ENCODE measurements around the gene GEMIN5.
A peak's percentile ranks its signal among the peaks of the same experiment; 100 is the strongest.
"Not testable (repeated sequence)": the region's sequence is repeated elsewhere in the genome, so short reads cannot be mapped to it uniquely, and the experiment has no call there.

Gene GEMIN5

DNA sequence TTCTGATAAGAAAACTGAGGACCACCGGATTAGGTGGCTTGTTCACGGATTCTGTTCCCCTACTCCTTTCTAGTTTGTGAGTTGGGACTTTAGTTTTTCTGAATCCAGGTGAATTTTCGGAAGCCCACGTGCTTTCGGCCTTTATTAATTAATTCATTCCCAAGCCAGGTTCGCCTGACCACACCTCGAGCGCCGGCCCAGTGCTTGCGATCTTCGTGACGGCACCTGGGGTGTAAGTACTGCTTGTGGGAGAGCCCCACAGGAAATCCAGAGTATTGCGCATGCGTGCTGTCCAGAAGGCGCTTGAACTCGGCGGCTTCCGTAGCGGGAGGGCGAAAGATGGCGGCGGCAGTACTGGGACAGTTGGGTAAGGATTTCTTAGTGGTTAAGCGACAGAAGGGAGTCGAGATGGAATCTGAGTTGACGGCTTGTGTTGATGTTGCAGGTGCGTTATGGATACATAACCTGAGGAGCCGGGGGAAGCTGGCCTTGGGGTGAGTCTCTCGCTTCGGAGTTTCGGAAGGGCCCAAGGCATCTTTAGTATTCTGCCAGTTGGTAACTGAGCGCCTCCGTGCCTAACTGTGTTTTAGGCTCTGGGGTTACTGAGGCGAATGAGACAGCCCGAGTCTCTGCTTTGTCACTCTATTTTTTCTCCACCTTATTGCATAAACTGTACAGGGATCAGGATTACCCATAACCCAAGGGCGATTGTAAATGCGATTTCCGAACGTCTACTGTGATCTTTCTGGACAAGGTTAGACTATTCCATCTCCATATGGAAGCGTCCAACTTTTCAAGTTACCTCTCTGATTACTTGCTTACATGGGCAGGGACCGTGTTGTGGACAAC, 3.0 kb upstream of the GEMIN5 start, which contains the start of gene MRPL22:
Gene MRPL22 (plus strand): TSS at position 302 of the 849 bp plus-strand sequence. CDS start 38 bp downstream, at position 340.
- FAIRE-seq (no peak), DNase-seq (ENCODE audit: low spot score) (peak; percentile 80)

DNA sequence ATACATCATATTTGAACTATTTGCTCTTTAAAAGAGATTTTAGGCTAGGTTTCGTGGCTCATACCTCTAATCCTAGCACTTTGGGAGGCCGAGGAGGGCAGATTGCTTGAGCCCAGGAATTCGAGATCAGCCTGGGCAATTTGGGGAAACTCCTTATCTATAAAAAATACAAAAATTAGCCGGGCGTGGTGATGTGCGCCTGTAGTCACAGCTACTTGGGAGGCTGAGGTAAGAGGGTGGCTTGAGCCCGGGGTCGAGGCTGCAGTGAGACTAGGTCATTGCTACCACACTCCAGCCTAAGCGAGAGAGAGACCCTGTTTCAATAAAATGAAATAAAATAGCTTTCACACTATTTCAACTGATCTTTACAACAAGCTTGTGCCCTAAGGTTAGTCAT, 2.4 kb upstream of the GEMIN5 start:
- FAIRE-seq, result no peak
- no peak for DNase-seq (ENCODE audit: low spot score)

DNA sequence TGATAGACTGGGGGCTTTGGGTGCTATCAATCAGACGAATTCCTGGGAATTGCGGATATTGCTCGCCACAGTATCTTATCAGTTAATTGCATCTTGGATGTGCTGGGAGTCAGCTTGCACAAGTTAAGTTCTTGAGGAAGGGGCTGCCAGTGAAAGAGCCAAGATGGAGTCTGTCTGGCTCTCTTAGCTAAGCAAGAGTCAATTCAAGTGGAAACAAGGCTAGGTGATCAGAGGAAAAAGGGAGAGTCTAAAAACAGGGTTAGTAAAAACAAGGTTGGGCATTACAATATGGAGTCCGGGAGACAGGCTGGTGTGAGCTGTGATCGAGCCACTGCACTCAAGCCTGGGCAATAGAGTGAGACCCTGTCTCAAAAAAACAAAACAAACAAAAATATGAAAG, 1.4 kb upstream of the GEMIN5 start:
- FAIRE-seq; DNase-seq (ENCODE audit: low spot score): not testable (repeated sequence)

DNA sequence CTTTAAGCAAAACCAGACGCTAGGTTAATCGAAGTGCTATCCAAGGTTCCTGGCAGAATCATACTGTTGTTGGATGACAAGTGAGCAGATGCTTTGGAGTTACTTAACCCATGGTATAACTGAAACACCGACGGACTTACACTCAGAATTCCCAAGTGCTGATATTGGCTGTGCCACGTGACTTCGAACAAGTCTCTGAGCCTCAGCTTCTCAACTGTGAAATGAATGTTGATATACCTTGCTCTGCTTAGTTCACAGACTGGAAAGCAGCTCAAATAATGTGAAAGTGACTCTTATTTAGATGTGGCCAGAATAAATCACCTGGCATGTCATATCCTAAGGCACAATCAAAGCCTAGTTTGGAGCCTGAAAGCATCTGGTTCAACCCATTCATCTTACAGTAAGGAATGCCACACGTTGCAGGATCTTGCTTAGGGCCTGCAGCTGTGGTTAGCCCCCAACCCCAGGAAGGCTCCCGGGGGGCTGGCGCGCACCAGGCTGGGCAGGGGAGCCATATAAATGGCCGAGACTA, 759 bp downstream of the GEMIN5 start:
- FAIRE-seq (no peak), DNase-seq (ENCODE audit: low spot score) (no peak)

DNA sequence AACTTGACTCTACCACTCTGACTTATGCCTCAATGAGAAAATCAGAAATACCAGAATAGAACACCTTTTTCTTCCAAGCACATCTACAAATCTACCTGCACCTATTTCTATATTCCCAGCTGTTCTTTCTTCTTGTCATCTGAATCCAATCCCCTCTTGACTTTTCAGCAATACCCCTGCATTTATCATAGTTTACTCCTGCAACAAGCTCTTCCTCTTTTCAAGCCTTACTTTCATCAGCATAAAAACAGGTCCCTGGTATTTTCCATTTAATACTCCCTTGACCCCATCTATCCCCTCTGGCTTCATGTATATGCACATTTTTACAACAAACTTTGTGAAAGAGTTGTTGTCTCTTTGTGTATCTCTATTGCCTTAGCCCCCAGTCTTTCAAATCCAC, 3.1 kb downstream of the GEMIN5 start:
- no peak for DNase-seq (ENCODE audit: low spot score)
- no peak for FAIRE-seq

DNA sequence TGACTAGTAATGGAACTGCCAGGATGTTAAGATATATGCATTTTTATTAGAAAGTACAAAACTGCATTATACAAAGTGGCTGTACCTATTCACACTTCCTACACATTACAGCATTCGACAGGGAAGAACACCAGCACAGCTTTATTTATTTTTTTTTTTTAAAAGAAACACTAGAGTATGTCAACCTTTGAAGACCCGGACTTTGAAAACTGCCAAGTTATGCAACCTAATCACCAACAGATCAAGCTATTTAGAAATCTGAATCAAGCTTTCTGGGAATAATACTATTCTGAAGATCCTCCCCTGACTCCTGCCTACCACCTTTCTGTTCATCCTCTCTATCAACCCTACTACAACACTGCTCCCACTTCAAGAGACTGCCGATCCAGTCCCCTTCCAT, 4.5 kb downstream of the GEMIN5 start:
- FAIRE-seq (no peak), DNase-seq (ENCODE audit: low spot score) (no peak)

DNA sequence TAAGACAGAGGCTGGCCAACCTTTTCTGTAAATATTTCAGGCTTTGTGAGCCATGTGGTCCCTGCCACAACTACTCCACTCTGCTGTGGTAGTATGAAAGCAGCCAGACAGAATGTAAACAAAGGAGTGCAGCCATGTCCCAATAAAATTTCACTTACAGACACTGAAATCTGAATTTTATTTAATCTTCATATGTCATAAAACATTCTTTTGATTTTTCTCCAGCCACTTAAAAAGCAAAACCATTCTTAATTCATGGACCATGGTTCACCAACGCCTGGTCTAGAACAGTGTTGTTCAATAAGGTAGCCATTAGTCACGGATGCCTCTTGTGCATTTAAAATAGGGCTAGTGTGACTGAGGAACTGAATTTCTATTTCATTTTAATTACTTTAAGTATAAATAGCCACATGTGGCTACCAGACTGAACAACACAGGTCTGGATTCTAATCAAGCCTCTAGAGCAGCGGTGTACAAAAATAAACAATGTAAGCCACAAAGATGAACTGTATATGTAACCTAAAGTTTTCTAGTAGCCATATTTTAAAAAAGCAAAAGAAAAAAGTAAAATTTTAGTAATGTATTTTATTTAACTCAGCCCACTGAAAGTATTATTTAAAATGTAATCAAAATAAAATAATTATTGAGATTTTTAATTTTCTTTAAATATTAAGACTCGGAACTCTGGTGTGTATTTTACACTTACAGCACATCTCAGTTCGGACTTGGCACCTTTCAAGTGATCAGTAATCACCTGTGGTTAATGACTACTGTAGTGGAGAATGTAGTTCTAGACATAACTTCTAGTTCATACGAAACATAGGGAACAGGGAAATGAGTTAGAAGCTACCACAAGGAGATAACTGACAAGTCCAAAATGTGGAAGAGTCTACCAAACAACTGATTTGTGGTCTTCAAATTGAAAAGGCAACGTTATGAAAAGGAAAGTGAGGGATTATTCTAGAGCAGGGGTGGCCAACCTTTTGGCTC, 14.3 kb downstream of the GEMIN5 start:
- FAIRE-seq (no peak), DNase-seq (ENCODE audit: low spot score) (no peak)

DNA sequence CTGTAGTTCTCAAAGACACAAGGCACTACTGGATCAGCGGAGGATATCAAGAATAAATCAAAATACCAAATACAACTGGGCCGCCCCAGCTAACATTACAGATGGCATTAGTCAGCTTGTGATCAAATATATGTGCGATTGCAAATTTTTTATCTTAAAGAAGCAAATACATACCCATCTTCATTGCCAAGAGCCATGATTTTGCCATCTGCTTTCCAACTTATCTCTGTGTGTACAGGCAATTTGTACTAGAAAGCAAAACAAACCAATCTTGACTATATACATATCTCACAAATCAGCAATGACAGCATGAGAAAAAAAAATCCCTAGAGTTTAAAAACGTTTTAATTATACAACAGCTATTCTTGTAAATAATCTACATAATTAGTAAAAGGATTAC, 20.3 kb downstream of the GEMIN5 start:
- FAIRE-seq (no peak), DNase-seq (ENCODE audit: low spot score) (no peak)

DNA sequence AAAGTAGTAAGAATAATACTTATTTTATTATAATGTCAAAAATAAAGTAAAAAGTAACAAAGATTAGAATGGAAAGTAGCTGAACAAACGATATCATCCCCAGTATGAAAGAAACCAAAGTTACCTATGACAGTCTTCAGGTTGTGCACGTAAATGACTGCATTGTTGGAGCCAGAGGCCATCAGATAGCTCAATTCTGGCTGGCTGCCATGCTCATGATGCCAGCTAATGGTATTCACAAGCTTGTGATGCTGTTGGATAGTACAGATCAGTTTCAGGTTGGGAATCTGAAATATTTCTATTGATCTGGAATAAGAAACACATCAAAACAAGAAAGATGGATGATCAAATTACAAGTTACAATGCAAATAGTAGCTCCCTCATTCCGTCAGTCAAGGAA, 21.1 kb downstream of the GEMIN5 start:
- FAIRE-seq (no peak), DNase-seq (ENCODE audit: low spot score) (no peak)

DNA sequence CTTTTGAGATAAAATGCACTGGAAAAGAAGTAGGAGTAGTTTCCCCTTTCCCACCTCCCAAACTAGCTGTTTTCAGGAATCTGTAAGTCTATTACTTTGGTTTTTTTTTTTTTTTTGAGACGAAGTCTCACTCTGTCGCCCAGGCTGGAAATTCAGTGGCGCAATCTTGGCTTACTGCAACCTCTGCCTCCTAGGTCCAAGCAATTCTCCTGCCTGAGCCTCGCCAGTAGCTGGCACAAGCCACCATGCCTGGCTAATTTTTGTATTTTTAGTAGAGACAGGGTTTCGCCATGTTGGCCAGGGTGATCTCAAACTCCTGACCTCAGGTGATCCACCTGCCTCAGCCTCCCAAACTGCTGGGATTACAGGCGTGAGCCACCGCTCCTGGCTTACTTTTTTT, 32.4 kb downstream of the GEMIN5 start:
- FAIRE-seq; DNase-seq (ENCODE audit: low spot score): not testable (repeated sequence)

DNA sequence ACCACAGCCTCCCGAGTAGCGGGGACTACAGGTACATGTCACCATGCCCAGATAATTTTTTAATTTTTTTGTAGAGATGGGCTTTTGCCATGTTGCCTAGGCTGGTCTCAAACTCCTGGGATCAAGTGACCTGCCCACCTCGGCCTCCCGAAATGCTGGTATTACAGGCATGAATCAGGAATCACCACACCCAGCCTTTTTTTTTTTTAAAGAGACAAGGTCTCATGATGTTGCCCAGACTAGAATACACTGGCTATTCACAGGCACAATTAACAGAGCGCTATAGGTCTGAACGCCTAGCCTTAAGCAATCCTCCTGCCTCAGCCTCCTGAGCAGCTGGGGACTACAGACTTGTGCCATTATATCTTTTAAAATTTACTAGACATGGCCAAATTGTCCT, 36.1 kb downstream of the GEMIN5 start:
- DNase-seq (ENCODE audit: low spot score), result no peak
- no peak for FAIRE-seq

DNA sequence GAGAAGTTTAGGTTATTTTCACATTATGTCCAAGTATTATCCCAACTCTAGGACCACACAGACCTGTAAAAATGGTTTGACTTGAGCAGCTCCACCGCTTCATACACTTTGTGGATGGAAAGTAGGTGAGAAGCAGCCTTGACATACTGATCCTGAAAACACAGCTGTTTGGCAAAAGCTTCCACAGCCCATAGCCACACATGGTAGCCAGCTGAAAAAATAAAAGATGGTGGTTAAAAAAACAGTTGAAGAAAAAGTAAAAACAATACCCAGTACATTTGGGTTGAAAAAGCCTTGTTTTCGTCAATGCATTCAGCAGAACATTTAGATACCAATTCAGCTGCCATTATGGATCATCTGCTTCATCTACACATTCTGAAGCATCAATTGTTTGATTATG, 36.7 kb downstream of the GEMIN5 start:
- DNase-seq (ENCODE audit: low spot score) (no peak), FAIRE-seq (no peak)

DNA sequence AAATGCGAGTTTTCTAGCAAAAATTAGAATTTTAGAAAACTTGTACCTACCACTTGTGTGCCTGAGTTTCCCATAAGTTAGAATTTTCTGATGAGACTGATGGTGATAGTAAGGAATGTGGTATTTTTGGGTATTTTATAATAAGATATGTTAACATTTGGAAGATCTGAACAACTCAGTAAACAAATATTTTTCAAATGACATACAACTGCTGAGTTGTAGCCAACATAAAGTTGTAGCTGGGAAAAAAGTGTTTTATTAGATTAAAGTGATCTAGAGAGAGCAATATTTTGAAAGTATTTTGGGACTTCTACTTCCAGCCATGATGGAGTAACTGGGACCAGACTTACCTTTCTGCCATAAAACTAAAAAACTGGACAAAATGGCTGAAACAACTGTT, 37.9 kb downstream of the GEMIN5 start:
- no peak for FAIRE-seq
- DNase-seq (ENCODE audit: low spot score), result no peak

DNA sequence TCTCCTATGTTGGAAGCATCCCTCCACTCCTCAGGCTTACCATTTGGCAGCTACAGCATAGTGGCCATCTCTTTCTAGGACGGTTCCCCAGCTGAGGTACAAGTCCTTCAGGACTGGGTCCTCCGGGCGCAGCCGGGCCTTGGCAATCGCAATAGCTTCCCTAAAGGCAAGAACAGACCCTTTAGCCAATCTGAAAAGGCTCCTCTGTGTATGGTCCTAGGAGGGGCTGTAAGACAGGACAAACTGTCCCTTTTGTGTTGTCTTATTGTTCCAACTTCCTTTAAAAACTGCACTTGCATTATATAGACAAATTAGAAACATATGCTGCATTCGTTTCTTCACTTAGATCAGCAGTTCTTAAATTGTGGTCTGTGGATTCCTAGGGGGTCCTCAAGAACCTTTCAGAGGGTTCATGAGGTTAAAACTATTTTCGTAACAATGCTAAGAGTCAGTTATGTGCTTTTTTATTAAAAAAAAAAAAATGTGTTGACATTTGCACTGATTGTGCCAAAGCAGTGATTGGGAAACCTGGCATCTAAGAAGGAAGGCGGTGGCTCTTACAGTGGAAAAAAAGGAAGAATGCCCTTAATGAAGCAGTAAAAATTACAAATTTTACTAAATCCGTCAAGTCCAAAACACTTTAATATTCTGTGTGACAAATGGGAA, 38.7 kb downstream of the GEMIN5 start:
- DNase-seq (ENCODE audit: low spot score) (no peak), FAIRE-seq (no peak)

DNA sequence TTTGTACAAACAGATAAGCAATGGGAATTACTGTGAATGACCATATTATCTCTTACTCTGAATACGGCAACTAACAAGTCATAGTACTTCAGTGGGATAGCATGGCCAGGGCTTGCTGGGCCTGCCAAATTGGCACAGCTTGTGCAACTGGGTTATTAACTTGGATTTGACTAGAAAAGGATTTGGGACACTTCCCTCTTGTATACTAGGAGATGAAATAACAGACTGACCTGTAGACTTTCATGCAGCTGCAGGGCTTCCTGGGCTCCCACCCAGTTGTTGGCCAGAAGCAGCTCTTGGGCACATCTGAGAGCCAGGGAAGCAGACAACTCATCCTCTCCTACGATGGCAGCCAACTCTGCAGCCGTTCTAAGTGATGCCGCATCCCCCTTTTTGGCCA, 39.8 kb downstream of the GEMIN5 start:
- FAIRE-seq (no peak), DNase-seq (ENCODE audit: low spot score) (no peak)

DNA sequence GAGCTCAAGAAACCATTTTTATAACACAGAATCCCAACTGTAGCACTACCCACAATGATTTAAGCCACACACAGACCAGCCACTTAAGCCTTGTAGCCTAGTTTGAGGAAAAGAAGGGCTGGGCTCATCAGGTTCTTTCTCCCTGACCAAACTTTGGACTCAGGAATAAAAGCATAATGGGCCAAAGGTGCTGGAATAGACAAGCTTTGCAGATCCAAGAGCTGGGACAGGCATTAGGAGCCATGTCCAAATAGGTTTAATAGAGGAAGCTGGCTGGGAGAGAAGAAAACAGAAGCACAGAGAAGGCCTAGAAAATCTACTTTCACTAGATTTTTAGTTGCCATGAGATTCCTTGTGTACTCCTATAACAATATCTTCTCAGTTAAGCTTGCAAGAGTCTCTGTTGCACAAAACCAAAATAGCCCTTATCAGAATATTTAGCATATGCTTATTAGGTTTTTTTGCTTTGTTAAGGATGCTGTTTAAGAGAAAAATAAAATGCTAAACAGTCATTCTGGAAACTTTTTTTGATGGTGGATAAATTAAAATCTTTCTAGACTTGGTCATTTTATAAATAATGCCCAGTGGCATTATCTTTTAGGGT, 41.3 kb downstream of the GEMIN5 start:
- DNase-seq (ENCODE audit: low spot score), result no peak
- no peak for FAIRE-seq

DNA sequence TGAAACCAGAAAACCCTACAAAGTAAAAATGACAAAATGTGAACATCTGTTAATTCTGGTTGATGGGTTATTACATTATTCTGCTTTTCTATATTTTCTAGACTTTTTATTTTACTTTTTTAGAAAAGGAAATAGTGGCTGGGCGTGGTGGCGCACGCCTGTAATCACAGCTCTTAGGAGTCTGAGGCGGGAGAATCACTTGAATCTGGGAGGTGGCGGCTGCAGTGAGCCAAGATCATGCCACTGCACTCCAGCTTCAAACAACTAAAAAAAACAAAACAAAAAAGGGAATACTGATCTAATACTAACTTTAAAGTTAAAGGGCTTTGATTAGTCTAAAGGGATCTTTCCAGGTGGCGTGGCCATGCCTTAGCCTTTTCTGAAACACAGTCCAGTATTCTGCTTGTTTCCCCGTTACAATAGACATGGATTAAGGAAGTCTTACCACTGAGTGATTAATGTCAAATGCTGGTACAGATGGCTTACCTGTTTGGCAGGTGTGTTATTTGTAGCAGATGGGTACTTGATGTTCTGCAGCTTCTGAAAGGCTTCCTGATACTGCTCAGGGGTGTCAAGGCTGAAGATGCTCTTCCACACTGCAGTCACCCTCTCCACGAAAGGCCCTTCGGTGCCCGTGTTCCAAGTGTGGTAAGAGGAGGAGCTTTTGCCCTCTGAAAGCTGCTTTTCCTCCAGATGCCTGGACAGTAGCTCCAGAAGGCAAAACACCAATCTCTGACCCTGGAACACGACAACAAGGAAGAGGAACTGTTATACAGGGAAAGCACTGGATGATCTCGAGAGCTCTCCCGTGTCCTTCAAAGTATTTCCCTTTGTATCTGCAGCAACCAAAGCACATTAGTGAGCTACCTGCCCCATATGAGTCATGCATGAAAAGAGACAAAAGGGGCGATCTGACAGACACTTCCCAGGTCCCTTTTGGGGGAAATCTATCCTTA, 42.1 kb downstream of the GEMIN5 start:
- DNase-seq (ENCODE audit: low spot score), result no peak
- FAIRE-seq, result no peak

DNA sequence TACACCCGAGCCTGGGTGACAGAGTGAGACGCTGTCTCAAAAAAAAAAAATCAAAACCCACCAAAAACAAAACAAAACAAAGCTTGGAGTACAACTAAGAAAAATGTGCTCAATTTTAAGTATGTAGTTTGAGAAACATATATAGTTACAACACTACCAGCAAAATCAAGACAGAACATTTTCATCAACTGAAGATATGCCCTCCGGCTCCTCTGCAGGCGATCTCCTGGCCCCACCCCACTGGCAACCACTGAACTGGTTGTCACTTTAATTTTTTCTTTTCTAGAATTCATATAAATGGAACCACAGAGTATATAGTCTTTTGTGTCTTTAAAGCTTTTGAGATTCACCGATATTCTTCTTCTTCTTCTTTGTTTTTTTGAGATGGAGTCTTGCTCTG, 44.6 kb downstream of the GEMIN5 start:
- DNase-seq (ENCODE audit: low spot score), result no peak
- FAIRE-seq, result no peak

DNA sequence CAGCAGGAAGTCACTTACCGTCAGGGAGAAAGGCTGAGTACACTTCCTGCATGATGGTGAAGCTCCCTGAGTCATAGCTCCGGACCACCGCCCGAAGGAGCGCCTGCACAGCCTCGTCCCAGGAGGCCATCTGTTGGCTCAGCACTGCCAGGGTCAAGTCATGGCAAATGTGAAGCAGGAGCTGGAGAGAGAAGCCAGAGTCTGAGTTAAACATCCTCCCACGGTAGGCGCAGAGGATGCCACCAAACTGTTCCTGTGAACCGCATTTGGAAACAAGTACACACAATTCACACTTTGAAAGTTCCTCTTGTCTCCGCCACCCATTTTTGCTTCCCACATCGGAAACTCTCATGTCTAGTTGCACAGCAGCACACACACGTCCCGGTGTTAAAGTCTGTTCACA, 45.6 kb downstream of the GEMIN5 start:
- FAIRE-seq (no peak), DNase-seq (ENCODE audit: low spot score) (no peak)

DNA sequence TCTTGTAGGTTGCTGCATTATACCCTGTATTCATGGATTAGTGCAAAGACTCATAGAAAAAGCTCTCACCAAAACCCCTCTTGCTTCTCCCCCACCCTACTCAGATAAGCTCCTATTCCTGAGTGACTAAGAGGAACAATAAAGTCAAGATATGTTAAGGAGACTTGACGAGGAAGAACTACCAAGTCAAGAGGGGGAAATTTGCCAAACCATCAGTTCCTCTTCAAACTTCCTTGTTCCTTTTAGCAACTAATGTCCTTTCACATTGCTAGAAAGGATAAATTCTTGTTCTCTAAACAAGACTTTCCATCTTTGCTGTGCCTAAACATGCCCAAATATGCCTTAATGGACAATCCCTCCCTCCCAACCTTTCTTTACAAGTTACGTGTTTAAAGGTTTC, 52.6 kb downstream of the GEMIN5 start:
- no peak for DNase-seq (ENCODE audit: low spot score)
- no peak for FAIRE-seq

Data from RCC 7860 (cell line).